Measurements from ENCODE around the gene CES2. TPM values are rescaled to one million over a fixed set of nuclear protein-coding genes. Genes with fewer than 3 reads are reported as not detected.

Gene CES2
- total RNA-seq (2021; fragmentation: NEBNext Ultra II Directional; extraction: Animal tissue kit (Norgen Biotek cat#: 25700)), result 10 to 100 TPM; 35.1 to 42.3 (median 40.2) TPM
- long read RNA-seq, transcript CES2-201 (12 exons, 3,927 nt), result major isoform, 34 of 55 reads
- long read RNA-seq, partial matches to known transcripts, result 8 of 55 reads
- long read RNA-seq, other reads (novel, unspliced or antisense), result 10 of 55 reads

GRCh38 chr16:66935314-66936011 lies at the start of gene CES2:
TSS of gene CES2 (plus strand) at chr16:66935516. CDS start at chr16:66935636, 120 bp downstream.
- peak within 1 kb of the TSS; percentile 98 for H3K4me3 Mint-ChIP-seq
- peaks cover 38% of the 10 kb centered on the region for H3K36me3 Mint-ChIP-seq (ENCODE audit: low read depth)
- peak within 1 kb of the TSS; percentile 93 for H3K27ac Mint-ChIP-seq
- TF ChIP-seq CTCF (IDR thresholded peaks at IDR 0.05), result no peak
- DNase-seq, result peak; percentile 43
- no peaks in the 10 kb centered on the region for H3K9me3 Mint-ChIP-seq
- peaks cover 8% of the 10 kb centered on the region for H3K27me3 Mint-ChIP-seq (ENCODE audit: insufficient read depth)
- peaks cover 47% of the 10 kb centered on the region for H3K4me1 Mint-ChIP-seq (ENCODE audit: low read depth)

GRCh38 chr16:66886321-66886720 lies 49.0 kb upstream of the CES2 start:
- TF ChIP-seq CTCF (IDR thresholded peaks at IDR 0.05), result no peak
- Mint-ChIP-seq H3K4me3 (peak overlapping the region; percentile 32), H3K27ac (peak overlapping the region; percentile 31), H3K36me3 (ENCODE audit: low read depth) (peaks cover 16% of the 10 kb centered on the region; the same call in 1 of the 2 replicates), H3K4me1 (ENCODE audit: low read depth) (peaks cover 50% of the 10 kb centered on the region), H3K27me3 (ENCODE audit: insufficient read depth) (no peaks in the 10 kb centered on the region; the same call in 1 of the 2 replicates), H3K9me3 (no peaks in the 10 kb centered on the region)
- DNase-seq, result peak; percentile 42

GRCh38 chr16:66886914-66887313 lies 48.4 kb upstream of the CES2 start:
- TF ChIP-seq CTCF (IDR thresholded peaks at IDR 0.05), result no peak
- Mint-ChIP-seq H3K27ac (peak overlapping the region; percentile 29), H3K36me3 (ENCODE audit: low read depth) (peaks cover 16% of the 10 kb centered on the region; the same call in 1 of the 2 replicates), H3K4me1 (ENCODE audit: low read depth) (peaks cover 47% of the 10 kb centered on the region), H3K9me3 (no peaks in the 10 kb centered on the region), H3K27me3 (ENCODE audit: insufficient read depth) (no peaks in the 10 kb centered on the region; the same call in 1 of the 2 replicates), H3K4me3 (peak overlapping the region; percentile 32; the same call in 1 of the 2 replicates)
- no peak for DNase-seq

GRCh38 chr16:66888647-66889615 lies 46.4 kb upstream of the CES2 start:
- Mint-ChIP-seq H3K4me3 (no peak overlapping the region), H3K27me3 (ENCODE audit: insufficient read depth) (no peaks in the 10 kb centered on the region; the same call in 1 of the 2 replicates), H3K9me3 (no peaks in the 10 kb centered on the region), H3K27ac (no peak overlapping the region), H3K4me1 (ENCODE audit: low read depth) (peaks cover 38% of the 10 kb centered on the region), H3K36me3 (ENCODE audit: low read depth) (peaks cover 16% of the 10 kb centered on the region; the same call in 1 of the 2 replicates)
- no peak for TF ChIP-seq CTCF (IDR thresholded peaks at IDR 0.05)
- DNase-seq, result no peak

GRCh38 chr16:66889622-66890021 lies 45.7 kb upstream of the CES2 start:
- Mint-ChIP-seq H3K36me3 (ENCODE audit: low read depth) (peaks cover 13% of the 10 kb centered on the region; the same call in 1 of the 2 replicates), H3K4me1 (ENCODE audit: low read depth) (peaks cover 42% of the 10 kb centered on the region), H3K27me3 (ENCODE audit: insufficient read depth) (no peaks in the 10 kb centered on the region; the same call in 1 of the 2 replicates), H3K9me3 (no peaks in the 10 kb centered on the region), H3K27ac (no peak overlapping the region), H3K4me3 (no peak overlapping the region)
- no peak for TF ChIP-seq CTCF (IDR thresholded peaks at IDR 0.05)
- no peak for DNase-seq

All from HFFc6 (cell line).